Activated CD4-positive, alpha-beta T cell treated with anti-CD3 and anti-CD28 coated beads for 4 hours (primary cell): Measurements from ENCODE around the gene KBTBD13.
A peak's percentile ranks its signal among the peaks of the same experiment; 100 is the strongest.
"Not testable (repeated sequence)": the region's sequence is repeated elsewhere in the genome, so short reads cannot be mapped to it uniquely, and the experiment has no call there.

Source experiments
- DNase-seq, 2 donors: peaks; one replicate each; pipeline ENCODE4 v3.0.0-alpha.2; 2020

The KBTBD13 gene

DNA sequence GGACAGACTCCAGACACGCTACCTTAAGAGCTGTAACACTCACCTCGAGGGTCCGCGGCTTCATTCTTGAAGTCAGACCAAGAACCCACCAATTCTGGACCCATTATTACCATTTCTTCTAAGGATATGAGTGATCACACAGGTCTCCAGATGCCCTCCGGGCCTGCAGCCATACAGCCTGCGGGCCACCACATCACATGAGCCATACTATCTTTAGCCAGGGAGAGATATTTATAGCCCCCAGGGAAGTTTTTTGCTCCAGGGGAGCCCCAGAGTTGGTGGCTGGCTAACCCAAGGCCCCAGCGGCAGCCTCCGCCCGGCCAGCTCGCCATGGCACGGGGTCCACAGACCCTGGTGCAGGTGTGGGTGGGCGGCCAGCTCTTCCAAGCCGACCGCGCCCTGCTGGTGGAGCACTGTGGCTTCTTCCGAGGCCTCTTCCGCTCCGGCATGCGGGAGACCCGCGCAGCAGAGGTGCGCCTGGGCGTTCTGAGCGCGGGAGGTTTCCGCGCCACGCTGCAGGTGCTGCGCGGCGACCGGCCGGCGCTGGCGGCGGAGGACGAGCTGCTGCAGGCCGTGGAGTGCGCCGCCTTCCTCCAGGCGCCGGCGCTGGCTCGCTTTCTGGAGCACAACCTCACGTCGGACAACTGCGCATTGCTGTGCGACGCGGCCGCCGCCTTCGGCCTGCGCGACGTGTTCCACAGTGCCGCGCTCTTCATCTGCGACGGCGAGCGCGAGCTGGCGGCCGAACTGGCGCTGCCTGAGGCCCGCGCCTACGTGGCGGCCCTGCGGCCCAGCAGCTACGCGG lies at the start of gene KBTBD13:
Gene KBTBD13, plus strand, starts transcription at position 261 of the 805 bp plus-strand sequence. Its CDS starts 70 bp downstream, at position 331.
- DNase-seq: no peak

- no peak for DNase-seq
Measured at GRCh38 chr15:65026756-65027155, 49.8 kb upstream of the KBTBD13 start.

DNA sequence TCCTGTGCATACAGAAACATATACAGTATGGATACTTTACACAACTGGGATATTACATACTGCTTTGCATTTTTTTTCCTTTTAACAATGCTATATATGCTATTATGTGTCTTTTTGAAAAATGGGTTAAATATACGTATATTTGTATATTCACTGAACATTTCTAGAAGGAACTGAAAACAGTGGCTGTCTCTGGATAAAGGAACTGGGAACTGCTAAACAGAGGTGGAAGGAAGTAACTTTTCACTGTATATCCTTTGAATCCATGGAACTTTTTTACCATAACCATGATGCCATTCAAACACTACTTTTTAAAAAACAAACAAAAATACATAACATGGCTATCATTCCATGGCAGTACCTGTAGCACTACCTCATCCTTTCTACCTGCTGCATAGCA lies 49.0 kb upstream of the KBTBD13 start:
- no peak for DNase-seq

DNA sequence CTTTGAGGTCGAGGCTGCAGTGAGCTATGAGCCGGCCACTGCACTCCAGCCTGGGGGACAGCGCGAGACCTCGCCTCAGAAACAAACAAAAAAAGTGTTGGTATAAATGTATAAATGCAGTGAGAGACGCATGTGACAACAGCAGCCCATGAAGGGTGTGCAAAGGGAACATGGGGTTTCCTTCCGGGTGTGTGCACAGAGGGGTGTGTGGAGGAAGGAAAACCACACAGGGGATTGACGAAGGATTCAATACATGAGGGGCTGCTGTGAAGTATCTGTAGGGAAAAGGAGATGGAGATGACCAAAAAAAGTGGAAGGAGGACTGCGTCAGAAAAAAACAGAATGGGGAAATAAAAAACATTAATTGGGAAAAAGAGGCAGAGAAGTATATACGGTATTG lies 48.2 kb upstream of the KBTBD13 start:
- DNase-seq: no peak

DNA sequence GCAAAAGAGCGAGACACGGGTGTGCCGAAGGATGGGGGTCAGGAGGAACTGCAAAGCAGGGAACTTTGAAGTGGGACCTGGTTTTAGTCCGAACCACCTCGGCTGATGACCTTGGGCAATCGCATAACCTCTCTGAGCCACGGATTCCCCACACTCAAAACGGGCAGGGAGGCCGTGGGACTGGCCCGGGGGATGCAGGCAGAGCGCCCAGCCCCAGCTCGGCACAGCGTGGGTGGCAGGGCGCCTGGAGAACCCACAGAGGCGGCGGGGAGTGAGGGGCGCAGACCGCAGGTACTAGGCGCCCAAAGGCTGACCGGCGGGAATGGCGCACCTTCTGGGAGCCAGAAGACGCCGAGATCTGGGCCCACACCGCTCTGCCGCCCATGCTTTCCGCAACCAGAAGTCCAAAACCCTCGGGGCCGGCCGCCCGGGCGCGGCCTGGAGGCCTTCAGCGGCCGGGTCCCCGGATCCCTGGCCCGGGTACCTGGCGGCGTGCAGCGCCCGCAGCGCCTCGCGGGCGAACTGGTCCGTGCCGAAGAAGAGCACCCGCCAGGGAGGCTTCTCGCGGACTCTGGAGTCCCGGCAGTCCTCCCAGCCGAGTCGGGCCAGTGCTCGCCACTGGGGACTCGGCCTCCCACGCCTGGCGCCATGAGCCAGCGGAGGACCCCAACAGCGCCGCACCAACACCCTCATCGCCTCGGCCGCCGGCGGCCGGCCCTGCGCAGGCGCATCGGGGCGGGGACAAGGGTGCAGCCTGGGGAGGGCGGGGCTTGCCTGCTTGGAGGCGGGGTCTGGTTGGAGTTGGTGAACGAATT lies 47.4 kb upstream of the KBTBD13 start, which contains the start of gene MTFMT:
Gene MTFMT, minus strand, starts transcription at position 719 of the 815 bp plus-strand sequence. Its CDS starts 26 bp downstream, at position 693.
- DNase-seq: peak; percentile 93 to 95

- DNase-seq: no peak
Measured at GRCh38 chr15:65029736-65030208, 46.8 kb upstream of the KBTBD13 start.

GRCh38 chr15:65032801-65033537 lies 43.6 kb upstream of the KBTBD13 start:
- DNase-seq: peak; percentile 18 to 21

GRCh38 chr15:65033659-65034269 lies 42.8 kb upstream of the KBTBD13 start:
- DNase-seq: peak in 1 of 2 donors; percentile 15

- no peak for DNase-seq
Measured at GRCh38 chr15:65034719-65035118, 41.8 kb upstream of the KBTBD13 start.

DNA sequence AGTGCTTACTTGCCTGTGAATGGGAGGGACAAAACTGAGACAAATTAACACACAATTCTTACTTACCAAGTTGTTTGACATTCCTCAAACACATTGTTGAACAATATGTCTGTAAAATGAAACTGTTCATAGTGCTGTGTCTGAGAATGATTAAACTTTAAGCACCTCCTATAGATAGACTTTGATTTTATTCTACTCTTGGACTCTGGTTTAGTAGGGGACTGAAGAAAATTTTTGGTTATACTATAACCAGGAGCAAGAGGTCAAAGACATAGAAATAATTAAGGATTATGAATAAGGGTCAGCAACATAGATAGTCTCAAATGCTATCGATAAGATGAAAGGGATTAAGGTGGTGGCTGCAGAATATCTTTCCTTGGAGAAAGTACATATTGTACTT lies 39.2 kb upstream of the KBTBD13 start:
- no peak for DNase-seq

DNA sequence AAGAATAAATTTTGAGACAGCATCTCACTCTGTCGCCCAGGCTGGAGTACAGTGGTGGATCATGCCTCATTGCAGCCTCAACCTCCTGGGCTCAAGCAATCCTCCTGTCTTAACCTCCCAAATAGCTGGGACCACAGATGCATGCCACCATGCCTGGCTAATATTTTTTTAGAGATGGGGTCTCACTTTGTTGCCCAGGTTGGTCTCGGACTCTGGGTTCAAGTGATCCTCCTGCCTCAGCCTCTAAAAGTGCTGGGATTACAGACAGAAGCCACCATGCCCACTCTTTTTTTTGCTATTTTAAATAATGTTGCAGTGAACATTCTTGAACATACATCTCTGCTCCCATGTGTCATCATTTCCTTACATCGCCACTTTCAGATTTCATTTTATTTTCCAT lies 38.1 kb upstream of the KBTBD13 start:
- DNase-seq: no peak

DNA sequence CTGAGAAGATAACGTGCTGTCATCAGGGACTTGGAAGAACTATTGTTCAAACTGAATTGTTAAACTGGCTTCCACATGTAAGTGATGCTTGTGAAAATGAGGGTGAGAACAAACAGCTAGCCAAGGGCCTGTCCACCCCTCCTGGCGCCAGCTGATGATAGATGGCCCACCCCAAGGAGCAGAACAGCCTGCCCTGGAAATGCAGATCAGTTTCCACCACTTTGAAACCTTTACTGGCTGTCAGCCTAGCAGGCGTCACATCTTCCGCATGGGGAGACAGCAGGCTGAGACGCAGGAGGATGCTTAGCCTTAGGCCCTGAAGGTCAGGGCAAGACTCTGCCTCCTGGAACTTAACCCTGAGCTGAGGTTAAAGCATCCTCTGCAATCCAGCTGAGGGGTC lies 37.7 kb upstream of the KBTBD13 start:
- DNase-seq: no peak

GRCh38 chr15:65040461-65040860 lies 36.1 kb upstream of the KBTBD13 start:
- DNase-seq: no peak

- DNase-seq: no peak
Measured at GRCh38 chr15:65041787-65042186, 34.8 kb upstream of the KBTBD13 start.

DNA sequence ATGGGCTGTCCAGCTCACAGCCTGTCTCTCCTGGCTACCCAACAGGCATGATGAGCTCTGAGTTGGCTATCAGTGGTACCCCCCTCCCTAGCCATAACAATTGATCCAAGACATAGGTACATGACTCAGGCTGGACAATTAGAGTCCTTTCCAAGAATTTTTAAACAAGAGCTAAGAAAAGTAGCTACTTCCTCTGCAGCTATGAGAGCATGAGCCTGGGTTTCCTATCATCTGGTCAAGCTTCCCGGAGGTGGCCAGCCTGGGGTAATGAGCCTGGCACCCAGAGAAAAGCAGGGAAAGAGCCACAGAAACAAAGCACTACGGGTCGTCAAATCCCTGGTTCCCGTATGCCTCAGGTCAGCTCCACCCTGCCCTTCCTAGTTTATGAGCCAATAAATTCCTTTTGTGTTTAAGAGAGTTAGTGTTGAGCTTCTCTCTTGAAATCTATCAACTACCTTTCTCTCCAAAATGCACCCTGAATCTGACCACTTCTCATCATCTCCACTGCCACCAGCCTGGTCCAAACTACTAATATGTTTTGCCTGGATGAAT lies 33.7 kb upstream of the KBTBD13 start:
- no peak for DNase-seq

- DNase-seq: not testable (repeated sequence)
Measured at GRCh38 chr15:65044218-65044617, 32.3 kb upstream of the KBTBD13 start.

- no peak for DNase-seq
Measured at GRCh38 chr15:65044724-65045481, 31.6 kb upstream of the KBTBD13 start, which contains the start of gene SLC51B. Gene SLC51B (plus strand): TSS chr15:65045387. CDS start chr15:65050005, 4,618 bp downstream.

DNA sequence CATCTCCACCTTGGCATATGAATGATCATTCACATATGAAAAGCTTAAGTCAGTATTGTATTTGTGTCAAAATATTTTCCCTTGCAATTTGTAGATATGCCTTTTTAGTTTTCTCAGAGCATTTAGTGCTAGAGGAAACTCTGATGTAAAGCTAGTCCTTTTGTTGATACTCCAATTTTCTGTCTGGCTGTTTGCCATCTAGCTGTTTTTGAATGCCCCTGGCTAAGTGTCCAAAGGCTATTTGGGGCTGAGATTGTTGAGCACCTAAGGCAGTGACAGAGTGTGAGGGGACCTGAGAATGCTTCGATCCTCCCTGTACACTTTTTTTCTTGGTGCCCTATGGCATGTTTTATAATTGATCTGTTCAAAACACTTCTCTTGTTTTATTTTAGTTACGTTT lies 28.3 kb upstream of the KBTBD13 start:
- DNase-seq: no peak

DNA sequence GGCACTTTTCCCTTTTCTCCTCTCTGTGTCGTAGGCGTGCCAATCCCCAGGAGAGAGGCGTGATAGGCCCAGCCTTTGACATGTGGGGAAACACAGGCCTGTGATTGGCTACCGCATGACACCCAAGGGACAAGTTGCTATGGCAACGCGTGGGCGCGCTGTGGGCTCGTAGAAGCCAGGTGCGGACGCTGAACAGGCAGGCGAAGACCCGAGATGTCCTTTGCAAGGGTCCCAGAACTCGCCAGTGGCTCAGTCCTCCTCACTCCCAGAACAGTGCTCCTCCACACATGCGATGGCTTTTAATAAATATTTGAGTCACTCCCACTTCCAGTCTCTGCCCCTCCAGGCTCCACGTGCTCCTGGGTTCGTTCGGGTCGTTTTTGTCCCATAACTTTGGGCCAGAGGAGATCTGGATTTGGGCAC lies 27.1 kb upstream of the KBTBD13 start:
- peak; percentile 88 to 93 for DNase-seq

DNA sequence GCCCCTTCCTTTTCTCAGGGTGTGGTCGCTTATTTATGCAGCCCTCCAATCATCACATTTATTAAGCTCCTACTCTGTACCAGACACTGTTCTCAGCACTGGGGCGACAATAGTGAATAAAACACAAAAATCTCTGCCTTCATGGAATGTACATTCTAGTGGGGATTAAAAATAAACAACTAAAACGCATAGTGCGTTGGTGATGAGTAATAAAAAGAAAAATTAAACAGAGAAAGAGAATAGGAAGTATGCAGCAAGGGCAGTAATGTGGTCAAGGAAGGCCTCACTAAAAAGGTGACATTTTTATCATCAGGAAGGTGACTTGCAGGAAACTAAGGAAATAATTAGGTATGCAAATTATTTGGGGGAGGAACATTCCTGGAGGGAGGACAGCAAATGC lies 26.3 kb upstream of the KBTBD13 start:
- DNase-seq: no peak

DNA sequence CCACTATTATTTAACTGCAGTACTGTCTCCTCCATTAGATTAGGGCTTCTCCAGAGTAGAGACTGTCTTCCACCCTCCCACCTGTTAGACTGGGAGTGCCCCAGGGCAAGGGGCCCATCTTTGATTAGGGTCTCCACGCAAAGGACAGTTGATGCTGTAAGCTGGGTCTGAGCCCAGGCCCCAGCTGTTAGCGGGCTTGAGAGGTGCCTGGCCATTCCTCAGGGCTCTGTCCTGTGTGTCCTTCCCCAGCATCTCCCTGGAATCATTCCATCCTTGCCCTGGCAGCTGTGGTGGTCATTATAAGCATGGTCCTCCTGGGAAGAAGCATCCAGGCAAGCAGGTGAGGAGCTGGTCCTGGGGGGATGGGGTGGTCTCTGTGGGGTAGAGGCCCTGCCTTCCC lies 25.3 kb upstream of the KBTBD13 start:
- DNase-seq: no peak
